Activated CD8-positive, alpha-beta T cell treated with anti-CD3 and anti-CD28 coated beads, Interleukin-2, amount 10 ng/mL, durations not matched to agents 7 days and 5 days (primary cell): ENCODE data around the gene NIPAL1. TPM values are rescaled to one million over a fixed set of nuclear protein-coding genes. Genes with fewer than 3 reads are reported as not detected.
A peak's percentile ranks its signal among the peaks of the same experiment; 100 is the strongest.

Experiments used
- ATAC-seq: fragments of 150-1000 bp; cut with Tn5 transposase; one replicate; pipeline ENCODE4 v1.10.0; 2021; ENCODE audit warnings: moderate library complexity
- CTCF ChIA-PET: fragments of 350-600 bp; sonication (Branson Sonifier 250); formaldehyde crosslinking; loops from one replicate; lab custom pipeline; 2021; ENCODE audit warnings: antibody characterized with exemption; lab: Charles Lee
- POLR2A ChIA-PET: fragments of 350-600 bp; sonication (Branson Sonifier 250); formaldehyde crosslinking; loops from one replicate; lab custom pipeline; 2021; ENCODE audit warnings: antibody characterized with exemption; lab: Charles Lee
- DNase-seq: peaks from one replicate; pipeline ENCODE4 v3.0.0-alpha.2; 2020
- H3K27ac Mint-ChIP-seq: one replicate; pipeline ENCODE4 v1.8.0; 2021; ENCODE audit warnings: mild to moderate bottlenecking, mixed read lengths
- H3K27me3 Mint-ChIP-seq: one replicate; pipeline ENCODE4 v1.8.0; 2021; ENCODE audit warnings: low read depth, mixed read lengths
- H3K36me3 Mint-ChIP-seq: one replicate; pipeline ENCODE4 v1.8.0; 2021; ENCODE audit warnings: low read depth, mixed read lengths
- H3K4me1 Mint-ChIP-seq: one replicate; pipeline ENCODE4 v1.8.0; 2021; ENCODE audit warnings: low read depth, mixed read lengths
- H3K4me3 Mint-ChIP-seq: one replicate; pipeline ENCODE4 v1.8.0; 2021; ENCODE audit warnings: mild to moderate bottlenecking, mixed read lengths
- H3K9me3 Mint-ChIP-seq: one replicate; pipeline ENCODE4 v1.8.0; 2022; ENCODE audit warnings: mixed read lengths; ENCODE audit not compliant: insufficient read depth
- total RNA-seq, 2 experiments: library from RNA; stranded (reverse); gene quantifications; one replicate each; pipeline ENCODE4 v1.2.3, GENCODE V29; 2021

Gene NIPAL1
- total RNA-seq, 2 experiments from 2014 or later = 1.1 TPM

DNA sequence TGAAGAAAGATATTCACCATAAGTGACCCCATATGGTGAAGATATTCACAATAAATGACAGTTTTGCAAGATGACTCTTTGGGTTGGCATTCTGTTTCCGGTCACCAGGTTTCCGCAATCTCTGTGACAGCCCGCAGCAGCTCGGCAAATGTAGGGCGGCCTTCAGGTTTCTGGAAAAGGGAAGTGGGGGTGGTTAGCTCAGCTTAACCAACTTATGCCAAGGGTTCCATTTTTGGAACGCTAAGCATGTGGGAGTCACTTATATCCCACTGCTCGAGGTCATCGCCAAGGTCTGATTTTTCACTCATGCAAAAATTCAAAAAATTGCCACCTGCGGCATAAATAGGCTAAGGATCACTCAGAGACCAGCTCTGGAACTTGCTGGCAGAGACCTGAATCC lies 51.0 kb downstream of the NIPAL1 start:
- no peaks in the 10 kb centered on the region for H3K27me3 Mint-ChIP-seq
- POLR2A ChIA-PET = no interaction called here
- no peak overlapping the region for H3K4me3 Mint-ChIP-seq
- H3K4me1 Mint-ChIP-seq = peaks cover 23% of the 10 kb centered on the region
- no peak overlapping the region for H3K27ac Mint-ChIP-seq
- ATAC-seq = no peak
- no peaks in the 10 kb centered on the region for H3K9me3 Mint-ChIP-seq
- H3K36me3 Mint-ChIP-seq = peaks cover 78% of the 10 kb centered on the region
- DNase-seq = no peak
- CTCF ChIA-PET = interaction anchor here (1.2 kb wide), 1 partner anchor 33 kb away, joined by 7 read pairs; no protein-coding TSS in a partner anchor

DNA sequence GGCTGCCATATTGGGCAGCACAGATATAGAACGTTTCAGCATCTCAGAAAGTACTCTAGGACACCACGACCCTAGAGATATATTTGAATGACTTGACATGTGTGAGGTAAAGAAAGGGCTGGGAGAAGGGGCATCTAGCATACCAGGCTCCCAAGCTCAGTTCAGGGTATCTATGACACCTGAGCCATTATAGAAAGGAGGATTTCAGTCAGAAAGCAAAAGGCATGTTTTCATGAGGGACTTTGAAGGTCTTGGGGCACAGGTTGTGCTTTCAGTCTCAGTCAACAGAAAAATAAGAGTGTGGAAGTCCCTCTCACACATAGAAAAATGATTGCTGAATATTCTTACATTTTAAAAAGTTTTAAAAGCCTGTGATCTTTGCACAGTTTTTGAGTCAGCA lies 51.6 kb downstream of the NIPAL1 start:
- ChIA-PET POLR2A (no interaction called here), CTCF (no interaction called here)
- Mint-ChIP-seq H3K9me3 (no peaks in the 10 kb centered on the region), H3K4me3 (no peak overlapping the region), H3K27me3 (no peaks in the 10 kb centered on the region), H3K36me3 (peaks cover 76% of the 10 kb centered on the region), H3K27ac (no peak overlapping the region), H3K4me1 (peaks cover 18% of the 10 kb centered on the region)
- ATAC-seq (no peak), DNase-seq (no peak)

DNA sequence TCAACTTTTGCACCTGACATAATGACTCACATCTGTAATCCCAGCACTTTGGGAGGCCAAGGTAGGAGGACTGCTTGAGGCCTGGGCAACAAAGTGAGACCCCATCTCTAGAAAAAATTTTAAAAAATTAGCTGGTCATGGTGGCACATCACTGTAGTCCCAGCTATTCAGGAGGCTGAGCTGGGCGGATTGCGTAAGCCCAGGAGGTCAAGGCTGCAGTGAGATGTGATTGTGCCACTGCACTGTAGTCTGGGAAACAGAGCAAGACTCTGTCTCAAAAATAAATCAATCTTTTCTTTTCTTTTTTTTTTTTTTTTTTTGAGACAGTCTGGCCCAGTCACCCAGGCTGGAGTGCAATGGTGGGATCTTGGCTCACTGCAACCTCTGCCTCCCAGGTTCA lies 52.5 kb downstream of the NIPAL1 start:
- no peaks in the 10 kb centered on the region for H3K9me3 Mint-ChIP-seq
- ChIA-PET POLR2A (no interaction called here), CTCF (interaction anchor here (1.1 to 2.2 kb wide), 3 partner anchors 18 to 65 kb away, joined by 3 to 6 read pairs (median 4); no protein-coding TSS in a partner anchor)
- no peak for ATAC-seq
- DNase-seq = no peak
- no peak overlapping the region for H3K27ac Mint-ChIP-seq
- H3K4me3 Mint-ChIP-seq = no peak overlapping the region
- peaks cover 81% of the 10 kb centered on the region for H3K36me3 Mint-ChIP-seq
- no peaks in the 10 kb centered on the region for H3K27me3 Mint-ChIP-seq
- H3K4me1 Mint-ChIP-seq = peaks cover 25% of the 10 kb centered on the region

DNA sequence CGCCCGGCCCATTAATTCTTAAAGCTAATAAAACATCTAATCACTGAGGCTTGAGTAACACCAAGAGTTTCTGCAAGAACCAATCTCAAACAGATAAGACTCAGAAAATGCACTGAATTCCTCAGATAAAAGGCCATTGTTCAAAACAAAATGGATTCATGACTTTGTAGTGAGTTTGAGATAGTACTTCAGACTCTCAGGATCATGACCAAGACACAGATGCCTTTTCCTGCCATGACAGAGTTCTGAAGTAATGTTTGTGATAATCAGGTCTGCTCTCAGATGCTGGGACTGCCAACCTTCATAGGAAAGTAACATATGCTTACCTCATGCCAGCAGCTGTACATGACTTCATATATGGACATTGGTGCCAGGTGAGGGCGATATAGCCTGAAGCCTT lies 54.6 kb downstream of the NIPAL1 start:
- peaks cover 11% of the 10 kb centered on the region for H3K4me1 Mint-ChIP-seq
- CTCF ChIA-PET = interaction anchor here (1.0 to 2.2 kb wide), 2 partner anchors 37 to 53 kb away, joined by 3 to 6 read pairs; no protein-coding TSS in a partner anchor
- H3K4me3 Mint-ChIP-seq = no peak overlapping the region
- H3K27ac Mint-ChIP-seq = no peak overlapping the region
- no peaks in the 10 kb centered on the region for H3K9me3 Mint-ChIP-seq
- H3K27me3 Mint-ChIP-seq = no peaks in the 10 kb centered on the region
- POLR2A ChIA-PET = no interaction called here
- H3K36me3 Mint-ChIP-seq = peaks cover 77% of the 10 kb centered on the region
- DNase-seq = no peak
- ATAC-seq = no peak

DNA sequence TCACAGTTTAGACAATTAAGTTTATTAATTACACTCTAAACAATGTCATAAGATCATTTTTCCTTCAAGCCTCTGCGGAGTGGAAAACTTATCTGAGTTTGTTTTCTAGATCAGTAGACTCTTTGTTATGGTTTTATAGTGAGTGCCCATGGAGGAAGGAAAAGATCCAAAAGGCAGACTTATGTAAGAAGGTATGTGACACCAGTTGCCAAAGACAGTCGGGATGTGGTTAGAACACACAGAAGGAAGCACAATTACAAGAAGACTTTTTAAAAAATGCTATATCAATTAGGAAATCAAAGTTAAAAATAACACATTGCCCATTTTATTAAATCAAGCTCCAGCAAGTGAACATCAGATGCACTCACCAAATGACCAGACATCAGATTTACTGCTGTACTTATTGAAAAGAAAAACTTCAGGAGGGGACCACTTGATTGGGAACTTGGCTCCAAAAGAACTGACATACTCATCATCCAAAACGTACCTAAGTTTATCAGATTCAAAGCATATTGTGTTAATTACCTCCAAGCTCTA lies 57.1 kb downstream of the NIPAL1 start:
- H3K27ac Mint-ChIP-seq = no peak overlapping the region
- ChIA-PET CTCF (no interaction called here), POLR2A (no interaction called here)
- H3K27me3 Mint-ChIP-seq = no peaks in the 10 kb centered on the region
- no peak overlapping the region for H3K4me3 Mint-ChIP-seq
- no peak for ATAC-seq
- H3K4me1 Mint-ChIP-seq = peaks cover 10% of the 10 kb centered on the region
- DNase-seq = no peak
- H3K9me3 Mint-ChIP-seq = no peaks in the 10 kb centered on the region
- H3K36me3 Mint-ChIP-seq = peaks cover 71% of the 10 kb centered on the region

DNA sequence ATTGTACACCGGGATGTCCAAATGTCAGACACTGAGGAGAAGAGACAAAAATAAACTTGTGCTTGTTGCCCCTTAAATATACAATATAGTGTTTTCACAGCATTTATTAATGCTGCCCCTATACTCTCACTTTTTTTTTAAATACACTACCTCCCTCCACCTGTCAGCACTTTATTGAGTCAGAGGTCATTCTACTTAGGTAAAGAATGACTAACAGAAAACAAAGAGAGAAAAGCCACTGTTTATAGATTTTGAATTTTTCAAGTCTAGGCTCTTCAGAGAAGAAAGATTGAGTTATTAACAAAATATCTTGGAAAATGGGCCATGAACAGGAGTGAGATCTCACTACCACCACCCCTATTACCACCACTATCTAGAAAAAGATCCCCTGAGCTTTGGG lies 58.1 kb downstream of the NIPAL1 start:
- Mint-ChIP-seq H3K27ac (no peak overlapping the region), H3K4me1 (peaks cover 14% of the 10 kb centered on the region), H3K27me3 (no peaks in the 10 kb centered on the region), H3K36me3 (peaks cover 75% of the 10 kb centered on the region), H3K4me3 (no peak overlapping the region), H3K9me3 (no peaks in the 10 kb centered on the region)
- ChIA-PET CTCF (interaction anchor here (1.3 to 1.4 kb wide), 2 partner anchors 14 to 35 kb away, joined by 3 read pairs; no protein-coding TSS in a partner anchor), POLR2A (no interaction called here)
- ATAC-seq = no peak
- no peak for DNase-seq

DNA sequence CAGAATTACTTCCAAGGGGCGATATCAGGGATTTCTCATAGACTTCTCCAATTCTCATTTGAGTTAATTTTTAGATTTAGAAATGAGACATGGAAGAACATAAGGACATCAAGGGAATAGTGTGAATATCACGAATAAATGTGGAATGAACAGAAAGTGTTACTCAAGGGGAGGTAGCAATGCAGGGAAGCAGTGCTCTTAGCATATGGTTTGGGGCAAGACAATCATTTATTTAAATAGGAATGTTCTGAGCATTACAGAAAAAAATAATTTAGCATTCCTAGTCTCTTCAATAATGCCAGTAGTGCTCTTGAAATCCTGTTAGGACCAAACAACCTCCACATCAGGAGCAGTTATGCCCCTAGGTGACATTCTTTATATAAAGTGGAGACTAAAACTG lies 61.9 kb downstream of the NIPAL1 start:
- CTCF ChIA-PET = interaction anchor here (1.3 kb wide), 1 partner anchor 12 kb away, joined by 3 read pairs; no protein-coding TSS in a partner anchor
- Mint-ChIP-seq H3K27ac (no peak overlapping the region), H3K27me3 (no peaks in the 10 kb centered on the region), H3K4me3 (no peak overlapping the region), H3K4me1 (peaks cover 23% of the 10 kb centered on the region), H3K9me3 (no peaks in the 10 kb centered on the region), H3K36me3 (peaks cover 78% of the 10 kb centered on the region)
- DNase-seq (no peak), ATAC-seq (no peak)
- POLR2A ChIA-PET = no interaction called here

DNA sequence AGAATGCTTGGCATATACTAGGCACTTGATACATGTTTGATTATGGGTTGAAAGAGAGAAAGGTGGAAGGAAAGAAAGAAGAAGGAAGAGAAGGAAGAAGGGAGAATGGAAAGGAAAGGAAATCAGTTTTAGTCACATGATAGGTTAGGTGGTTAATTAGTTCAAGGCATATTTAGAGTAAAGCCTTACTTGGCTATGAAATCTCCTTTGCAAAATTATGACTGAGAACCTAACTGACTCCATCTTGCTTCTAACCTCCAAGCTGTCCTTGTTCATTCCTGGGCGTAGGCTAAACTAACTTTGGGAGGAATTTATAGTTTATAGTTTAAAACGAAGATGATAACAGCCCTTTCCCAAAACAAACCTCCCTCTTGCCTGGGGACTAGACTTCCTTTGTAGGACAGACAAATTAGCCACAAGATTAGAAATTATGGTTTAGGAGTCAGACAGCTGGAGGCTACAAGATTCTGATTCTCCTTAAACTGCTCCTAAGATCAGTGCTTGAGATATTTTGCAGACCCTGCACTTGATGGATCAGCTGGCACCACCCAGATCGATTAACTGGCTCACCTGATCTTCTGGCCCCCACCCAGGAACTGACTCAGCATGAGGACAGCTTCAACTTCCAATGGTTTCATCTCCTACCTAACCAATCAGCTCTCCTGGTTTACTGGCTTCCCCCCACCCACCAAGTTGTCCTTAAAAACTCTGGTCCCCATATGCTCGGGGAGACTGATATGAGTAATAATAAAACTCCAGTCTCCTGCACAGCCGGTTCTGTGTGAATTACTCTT lies 62.5 kb downstream of the NIPAL1 start:
- peaks cover 17% of the 10 kb centered on the region for H3K4me1 Mint-ChIP-seq
- POLR2A ChIA-PET = no interaction called here
- H3K36me3 Mint-ChIP-seq = peaks cover 76% of the 10 kb centered on the region
- DNase-seq (no peak), ATAC-seq (no peak)
- H3K4me3 Mint-ChIP-seq = no peak overlapping the region
- H3K27ac Mint-ChIP-seq = peak overlapping the region; percentile 18
- CTCF ChIA-PET = no interaction called here
- H3K27me3 Mint-ChIP-seq = no peaks in the 10 kb centered on the region
- H3K9me3 Mint-ChIP-seq = no peaks in the 10 kb centered on the region

DNA sequence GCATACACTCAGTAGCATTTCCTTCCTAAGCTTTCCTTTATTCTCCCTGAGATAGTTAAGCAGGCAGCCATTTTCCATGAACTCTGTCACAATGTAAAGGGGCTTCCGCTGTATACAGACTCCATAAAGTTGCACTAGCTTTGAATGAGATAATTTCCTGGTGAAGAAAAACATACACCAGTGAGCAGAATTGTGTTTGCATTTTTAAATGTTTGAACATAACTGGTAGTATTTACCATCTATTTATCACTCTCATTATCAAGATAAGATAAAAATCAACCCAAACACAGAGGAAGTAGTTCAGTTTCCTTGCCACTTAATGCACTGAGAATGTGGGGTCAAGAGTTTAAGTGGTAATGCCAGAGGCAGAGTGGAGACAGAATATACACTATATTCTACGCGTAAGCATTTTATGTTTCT lies 63.4 kb downstream of the NIPAL1 start:
- Mint-ChIP-seq H3K36me3 (peaks cover 76% of the 10 kb centered on the region), H3K27ac (no peak overlapping the region)
- no peak for ATAC-seq

DNA sequence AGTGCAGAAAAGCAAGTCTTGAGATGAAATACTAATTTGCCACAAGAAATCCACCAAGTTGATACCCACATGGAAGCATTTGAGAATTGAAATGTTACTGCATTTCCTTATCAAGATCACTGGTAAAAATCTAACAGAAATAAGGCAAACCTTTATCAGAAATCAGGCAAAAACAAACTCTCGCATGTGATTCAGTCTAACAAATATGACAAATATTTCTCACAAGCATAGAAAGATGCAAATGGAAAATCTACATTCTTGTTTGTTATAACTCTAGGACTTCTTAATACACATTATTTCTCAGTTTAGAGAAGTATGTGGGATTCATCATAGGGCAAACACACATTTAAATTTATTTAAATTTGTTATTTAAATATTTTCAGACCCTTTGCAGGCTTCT lies 64.6 kb downstream of the NIPAL1 start:
- no peaks in the 10 kb centered on the region for H3K9me3 Mint-ChIP-seq
- DNase-seq (no peak), ATAC-seq (no peak)
- no peaks in the 10 kb centered on the region for H3K27me3 Mint-ChIP-seq
- CTCF ChIA-PET = no interaction called here
- no peak overlapping the region for H3K27ac Mint-ChIP-seq
- H3K36me3 Mint-ChIP-seq = peaks cover 80% of the 10 kb centered on the region
- POLR2A ChIA-PET = no interaction called here
- peaks cover 14% of the 10 kb centered on the region for H3K4me1 Mint-ChIP-seq
- H3K4me3 Mint-ChIP-seq = no peak overlapping the region

More for the DNA sequence above, 63.4 kb downstream of the NIPAL1 start:
- ChIA-PET POLR2A (no interaction called here), CTCF (no interaction called here)
- no peak for DNase-seq
- peaks cover 14% of the 10 kb centered on the region for H3K4me1 Mint-ChIP-seq
- no peaks in the 10 kb centered on the region for H3K9me3 Mint-ChIP-seq
- no peaks in the 10 kb centered on the region for H3K27me3 Mint-ChIP-seq
- no peak overlapping the region for H3K4me3 Mint-ChIP-seq

DNA sequence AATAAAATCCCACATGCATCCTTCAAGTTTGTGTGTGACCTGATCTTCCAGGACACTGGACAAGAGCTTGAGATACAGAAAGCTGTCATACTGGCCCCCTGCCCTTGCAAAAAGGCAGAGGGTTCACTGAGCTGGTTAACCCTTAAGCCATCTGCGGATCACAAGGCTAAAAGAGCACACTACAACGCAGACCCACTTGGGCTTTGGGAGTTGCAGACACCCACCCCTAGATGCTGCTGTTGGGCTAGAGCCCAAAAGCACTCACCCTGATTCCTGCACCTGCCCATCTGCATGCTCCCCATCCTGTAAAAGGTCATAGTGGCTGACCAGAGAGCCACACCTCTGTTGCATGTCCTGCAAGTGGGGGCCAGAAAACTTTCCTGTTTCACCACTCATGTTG lies 66.4 kb downstream of the NIPAL1 start:
- peaks cover 78% of the 10 kb centered on the region for H3K36me3 Mint-ChIP-seq

More for the DNA sequence above, 66.4 kb downstream of the NIPAL1 start:
- ChIA-PET CTCF (interaction anchor here (1.0 to 5.2 kb wide), 4 partner anchors 13 to 149 kb away, joined by 3 to 45 read pairs (median 4); no protein-coding TSS in a partner anchor), POLR2A (interaction anchor here (0.6 kb wide), 1 partner anchor 26 kb away, joined by 3 read pairs; no protein-coding TSS in a partner anchor)
- H3K27me3 Mint-ChIP-seq = no peaks in the 10 kb centered on the region
- peaks cover 14% of the 10 kb centered on the region for H3K4me1 Mint-ChIP-seq
- no peak overlapping the region for H3K27ac Mint-ChIP-seq
- no peak overlapping the region for H3K4me3 Mint-ChIP-seq
- DNase-seq (no peak), ATAC-seq (no peak)
- H3K9me3 Mint-ChIP-seq = no peaks in the 10 kb centered on the region
